H1 (cell line): ENCODE results near the gene TSHZ2. TPM values are rescaled to one million over a fixed set of nuclear protein-coding genes. Genes with fewer than 3 reads are reported as not detected.

Source experiments
- CTCF ChIA-PET: fragments of 300-600 bp; sonication (Branson Sonifier 250); formaldehyde crosslinking; loops from one replicate; lab custom pipeline; 2021; ENCODE audit not compliant: partially characterized antibody; lab: Charles Lee
- POLR2A ChIA-PET: fragments of 300-600 bp; sonication (Branson Sonifier 250); formaldehyde crosslinking; loops from one replicate; lab custom pipeline; 2021; ENCODE audit warnings: inconsistent platforms; ENCODE audit not compliant: partially characterized antibody; lab: Charles Lee
- DNase-seq, 2 experiments: peaks; one replicate each; pipeline versions ENCODE4 v3.0.0 to v3.0.0-alpha.2; 2010 to 2022; ENCODE audit warnings: low spot score in 2 of 2, low read depth in 1 of 2, mixed read lengths in 1 of 2
- FAIRE-seq: peaks from 2 replicates; lab custom pipeline; 2011; peaks lifted over from hg19 to GRCh38; lab: Jason Lieb, UNC
- H2AFZ ChIP-seq: 2 replicates; pipeline ENCODE4 v1.8.1; 2012; ENCODE audit warnings: low read length, inconsistent platforms
- H2AK5ac ChIP-seq: 2 replicates; pipeline ENCODE4 v1.6.1; 2013; ENCODE audit warnings: low read depth, low read length
- H2BK120ac ChIP-seq: replicated peaks from 2 replicates; pipeline ENCODE3; 2013; ENCODE audit warnings: low read depth, low read length, inconsistent platforms
- H2BK12ac ChIP-seq: 2 replicates; pipeline ENCODE4 v1.6.1; 2013; ENCODE audit warnings: low read depth, low read length
- H2BK15ac ChIP-seq: 2 replicates; pipeline ENCODE4 v1.6.1; 2013; ENCODE audit warnings: low read length
- H2BK20ac ChIP-seq: 2 replicates; pipeline ENCODE4 v1.6.1; 2013; ENCODE audit warnings: low read length
- H2BK5ac ChIP-seq: 2 replicates; pipeline ENCODE4 v1.6.1; 2013; ENCODE audit warnings: low read depth, low read length
- H3K14ac ChIP-seq: 2 replicates; pipeline ENCODE4 v1.6.1; 2013; ENCODE audit warnings: inconsistent platforms; ENCODE audit not compliant: insufficient read length
- H3K18ac ChIP-seq: 2 replicates; pipeline ENCODE4 v1.6.1; 2013; ENCODE audit warnings: low read length; ENCODE audit errors: extremely low read depth
- H3K23ac ChIP-seq: 2 replicates; pipeline ENCODE4 v1.6.1; 2013; ENCODE audit warnings: inconsistent platforms; ENCODE audit not compliant: insufficient read length
- H3K23me2 ChIP-seq: 2 replicates; pipeline ENCODE4 v1.6.1; 2013; ENCODE audit warnings: low read depth, low read length
- H3K27ac ChIP-seq: 2 replicates; pipeline ENCODE4 v1.6.1; 2011; ENCODE audit warnings: low read depth, low read length, inconsistent platforms
- H3K27me3 ChIP-seq, 4 experiments: replicated peaks in 1 of 4; 1 replicate in 1 of 4; 2 replicates in 3 of 4; pipeline versions ENCODE4 v1.6.1 to v1.8.1; 2011 to 2013; ENCODE audit warnings: low read length in 3 of 4, mild to moderate bottlenecking in 3 of 4, inconsistent platforms in 2 of 4, mixed read lengths in 2 of 4, moderate library complexity in 1 of 4; ENCODE audit not compliant: control insufficient read depth in 3 of 4, insufficient read depth in 3 of 4; ENCODE audit errors: extremely low read depth in 1 of 4
- H3K36me3 ChIP-seq, 4 experiments: 2 replicates each; pipeline versions ENCODE4 v1.6.1 to v1.8.1; 2011 to 2013; ENCODE audit warnings: mild to moderate bottlenecking in 4 of 4, low read length in 3 of 4, moderate library complexity in 2 of 4, control low read depth in 1 of 4, inconsistent platforms in 1 of 4; ENCODE audit not compliant: insufficient read depth in 4 of 4, control insufficient read depth in 2 of 4
- H3K4ac ChIP-seq: replicated peaks from 2 replicates; pipeline ENCODE3; 2013; ENCODE audit warnings: low read length, low read depth, mixed read lengths, inconsistent platforms; ENCODE audit not compliant: insufficient read length
- H3K4me1 ChIP-seq, 4 experiments: replicated peaks in 1 of 4; 1 replicate in 1 of 4; 2 replicates in 3 of 4; pipeline versions ENCODE4 v1.6.1 to v1.8.1; 2011 to 2013; ENCODE audit warnings: low read length in 3 of 4, inconsistent platforms in 2 of 4, mixed read lengths in 1 of 4; ENCODE audit not compliant: insufficient read depth in 4 of 4, control insufficient read depth in 3 of 4
- H3K4me2 ChIP-seq, 2 experiments: 2 replicates each; pipeline versions ENCODE4 v1.6.1 to v1.8.1; 2011 to 2013; ENCODE audit warnings: low read depth in 2 of 2, low read length in 2 of 2, control low read depth in 1 of 2, inconsistent platforms in 1 of 2, mild to moderate bottlenecking in 1 of 2; ENCODE audit not compliant: insufficient read depth in 1 of 2
- H3K4me3 ChIP-seq, 4 experiments: fragments of 200-600, 300-600 bp in 1 of 4; sonication (generic), shearing (Covaris generic), sonication (Bioruptor Twin) in 1 of 4; 2 replicates each; pipeline versions ENCODE4 v1.5.1 to v1.8.1; 2011 to 2016; ENCODE audit warnings: low read length in 4 of 4, low read depth in 3 of 4, control low read depth in 2 of 4, inconsistent platforms in 2 of 4, mild to moderate bottlenecking in 2 of 4, mixed read lengths in 1 of 4, moderate library complexity in 1 of 4; ENCODE audit not compliant: insufficient read depth in 2 of 4; ENCODE audit errors: extremely low read depth in 1 of 4
- H3K56ac ChIP-seq: replicated peaks from 2 replicates; pipeline ENCODE3; 2013; ENCODE audit warnings: low read depth, mild to moderate bottlenecking, mixed read lengths, low read length, inconsistent platforms; ENCODE audit not compliant: insufficient read length
- H3K79me1 ChIP-seq: 2 replicates; pipeline ENCODE4 v1.6.1; 2013; ENCODE audit warnings: low read depth, low read length, control low read depth
- H3K79me2 ChIP-seq, 2 experiments: 2 replicates each; pipeline versions ENCODE4 v1.6.1 to v1.8.1; 2012 to 2013; ENCODE audit warnings: low read length in 2 of 2, mild to moderate bottlenecking in 2 of 2, inconsistent platforms in 1 of 2; ENCODE audit not compliant: insufficient read depth in 2 of 2, control insufficient read depth in 1 of 2
- H3K9ac ChIP-seq, 4 experiments: replicated peaks in 1 of 4; 1 replicate in 1 of 4; 2 replicates in 3 of 4; pipeline versions ENCODE4 v1.6.1 to v1.8.1; 2011 to 2013; ENCODE audit warnings: low read depth in 3 of 4, low read length in 3 of 4, control low read depth in 2 of 4, mild to moderate bottlenecking in 2 of 4, moderate library complexity in 2 of 4, inconsistent platforms in 1 of 4; ENCODE audit errors: extremely low read depth in 1 of 4
- H3K9me3 ChIP-seq, 2 experiments: 2 replicates each; pipeline versions ENCODE4 v1.6.1 to v1.8.1; 2012 to 2013; ENCODE audit warnings: mild to moderate bottlenecking in 2 of 2, moderate library complexity in 2 of 2, control low read depth in 1 of 2, inconsistent platforms in 1 of 2, low read depth in 1 of 2, low read length in 1 of 2, mixed read lengths in 1 of 2; ENCODE audit not compliant: insufficient read depth in 2 of 2
- H4K20me1 ChIP-seq, 2 experiments: replicated peaks in 1 of 2; 2 replicates each; pipeline versions ENCODE3 to v1.8.1; 2011 to 2013; ENCODE audit warnings: inconsistent platforms in 2 of 2, low read length in 2 of 2, mild to moderate bottlenecking in 1 of 2; ENCODE audit not compliant: insufficient read depth in 2 of 2, control insufficient read depth in 1 of 2
- H4K5ac ChIP-seq: 2 replicates; pipeline ENCODE4 v1.6.1; 2013; ENCODE audit warnings: low read length, low read depth, mixed read lengths, inconsistent platforms; ENCODE audit not compliant: insufficient read length
- H4K8ac ChIP-seq: 2 replicates; pipeline ENCODE4 v1.8.0; 2013; ENCODE audit warnings: mild to moderate bottlenecking, moderate library complexity, low read length, inconsistent platforms; ENCODE audit not compliant: insufficient read depth; ENCODE audit errors: extremely low read depth
- H4K91ac ChIP-seq: replicated peaks from 2 replicates; pipeline ENCODE3; 2013; ENCODE audit warnings: low read length, mixed read lengths, inconsistent platforms; ENCODE audit not compliant: insufficient read length
- BRCA1 ChIP-seq: IDR thresholded peaks from 2 replicates; pipeline ENCODE4 v1.6.1; 2012; ENCODE audit warnings: low read depth, low read length, improper control_type of control experiment
- CBX8 ChIP-seq: fragments of 300-800, 300-1000 bp; sonication (generic); IDR thresholded peaks from 2 replicates; pipeline ENCODE4 v1.7.1; 2016; ENCODE audit warnings: low read depth, low read length, borderline replicate concordance
- CREB1 ChIP-seq: IDR thresholded peaks from 2 replicates; pipeline ENCODE4 v1.6.1; 2012; ENCODE audit warnings: inconsistent platforms
- KDM1A ChIP-seq: fragments of 200-600, 300-600 bp; sonication (generic); IDR thresholded peaks from 2 replicates; pipeline ENCODE4 v1.7.1; 2016; ENCODE audit warnings: mild to moderate bottlenecking, low read length, borderline replicate concordance
- KDM4A ChIP-seq: IDR thresholded peaks from one replicate; pipeline ENCODE4 v1.7.1; 2012; ENCODE audit warnings: low read depth, mild to moderate bottlenecking, moderate library complexity, low read length, inconsistent platforms; ENCODE audit not compliant: severe bottlenecking
- RAD21 ChIP-seq, 2 experiments: IDR thresholded peaks in 1 of 2; conservative IDR thresholded peaks in 1 of 2; 2 replicates each; pipeline ENCODE4 v1.6.1; 2011; ENCODE audit warnings: low read depth in 2 of 2, low read length in 2 of 2, improper control_type of control experiment in 1 of 2, inconsistent platforms in 1 of 2, mild to moderate bottlenecking in 1 of 2, moderate library complexity in 1 of 2
- RBBP5 ChIP-seq: IDR thresholded peaks from 2 replicates; pipeline ENCODE4 v1.7.1; 2012; ENCODE audit warnings: low read depth, mild to moderate bottlenecking, inconsistent platforms, low read length, moderate library complexity, borderline replicate concordance
- SIRT6 ChIP-seq: IDR thresholded peaks from one replicate; pipeline ENCODE4 v1.7.1; 2012; ENCODE audit warnings: low read length, inconsistent platforms
- SUZ12 ChIP-seq: fragments of 200-600 bp; sonication (generic); IDR thresholded peaks from 2 replicates; pipeline ENCODE4 v1.6.1; 2012; ENCODE audit warnings: mild to moderate bottlenecking, inconsistent platforms, low read length, moderate library complexity, mixed read lengths
- TEAD4 ChIP-seq: IDR thresholded peaks from 2 replicates; pipeline ENCODE4 v1.6.1; 2012; ENCODE audit warnings: low read depth, low read length, inconsistent platforms, mixed read lengths
- WGBS, 2 experiments: shearing (Covaris generic) in 1 of 2; methylation state at CpG; one replicate each; pipeline versions ENCODE4 v1.1.6 to v1.1.7; 2013 to 2015; ENCODE audit warnings: low lambda C conversion rate in 2 of 2, mixed read lengths in 2 of 2, inconsistent platforms in 1 of 2, low coverage in 1 of 2, missing lambda C conversion rate in 1 of 2; ENCODE audit not compliant: insufficient replicate concordance in 2 of 2, insufficient coverage in 1 of 2, insufficient read length in 1 of 2; ENCODE audit errors: extremely low coverage in 1 of 2, missing lambda C conversion rate in 1 of 2; 5-methylcytosine and 5-hydroxymethylcytosine counted together
- polyA plus RNA-seq, 7 experiments: library from polyadenylated mRNA; depleted of rRNA in 3 of 7; stranded (reverse) in 5 of 7; unstranded in 2 of 7; fragments of >200 nt in 5 of 7; fragments of 200-250 nt in 2 of 7; gene quantifications; 1 replicate in 5 of 7; 2 replicates in 1 of 7; 4 replicates in 1 of 7; pipeline versions ENCODE4 v1.2.1 to v1.2.3, GENCODE V29; 2011 to 2013; ENCODE audit warnings: missing spikeins in 2 of 7, mixed read lengths in 2 of 7
- total RNA-seq: library from RNA; stranded (reverse); fragmentation: NEBNext Ultra II Directional; extraction: Animal tissue kit (Norgen Biotek cat#: 25700); gene quantifications from 2 replicates; pipeline ENCODE4 v1.2.1, GENCODE V29; 2021

The TSHZ2 gene
- total and polyA plus RNA-seq, 2 of the 8 experiments (the other 6 are each of a cell fraction or from before 2014, with no cell fraction given): 0.14 to 0.30 TPM

DNA sequence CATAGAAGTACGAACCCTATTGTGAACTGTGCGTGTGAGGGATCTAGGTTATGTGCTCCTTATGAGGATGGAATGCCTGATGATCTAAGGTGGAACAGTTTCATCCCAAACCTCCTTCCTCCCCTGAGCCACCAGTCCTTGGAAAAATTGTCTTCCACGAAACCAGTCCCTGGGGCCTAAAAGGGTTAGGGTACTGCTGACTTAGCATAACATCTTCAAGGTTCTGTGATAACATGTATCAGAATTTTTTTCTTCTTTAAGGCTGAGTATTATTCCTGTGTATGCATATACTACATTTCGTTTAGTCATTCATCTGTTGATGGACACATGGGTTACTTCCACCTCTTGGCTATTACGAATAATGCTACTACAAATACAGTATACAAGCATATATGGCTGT lies 80.2 kb downstream of the TSHZ2 start:
- H4K20me1 ChIP-seq: no peaks in the 10 kb centered on the region
- H4K5ac ChIP-seq: no peak overlapping the region
- no peak overlapping the region for H2BK15ac ChIP-seq
- no peak overlapping the region for H3K23ac ChIP-seq
- no peaks in the 10 kb centered on the region for H3K27me3 ChIP-seq
- H4K8ac ChIP-seq: no peak overlapping the region
- no peak overlapping the region for H2BK5ac ChIP-seq
- no peak overlapping the region for H2AK5ac ChIP-seq
- H3K56ac ChIP-seq: no peak overlapping the region
- H3K79me2 ChIP-seq: no peaks in the 10 kb centered on the region
- WGBS, 2 experiments: 95% methylated on average over 5 of the region's 5 CpGs; no CpG with 5 or more reads in 1 of the 2 experiments
- no peaks in the 10 kb centered on the region for H3K4me1 ChIP-seq
- no peak overlapping the region for H2BK12ac ChIP-seq
- peaks cover 2% of the 10 kb centered on the region; the same call in 1 of the 2 replicates for H3K23me2 ChIP-seq
- H3K18ac ChIP-seq: no peak overlapping the region
- H3K79me1 ChIP-seq: no peaks in the 10 kb centered on the region
- DNase-seq (no peak), FAIRE-seq (no peak)
- no peak overlapping the region for H2BK20ac ChIP-seq
- ChIA-PET POLR2A (no interaction called here), CTCF (no interaction called here)
- no peaks in the 10 kb centered on the region for H3K9me3 ChIP-seq
- no peak overlapping the region for H2BK120ac ChIP-seq
- no peak overlapping the region for H4K91ac ChIP-seq
- H3K9ac ChIP-seq: no peak overlapping the region
- H3K4me2 ChIP-seq: no peak overlapping the region
- H2AFZ ChIP-seq: no peak overlapping the region
- H3K14ac ChIP-seq: no peak overlapping the region
- H3K4ac ChIP-seq: no peak overlapping the region
- TF ChIP-seq SIRT6 (no peak), RBBP5 (no peak), CREB1 (no peak), BRCA1 (no peak), CBX8 (no peak), RAD21 (IDR thresholded peaks at IDR 0.05 in 1 of 2, conservative IDR thresholded peaks at IDR 0.05 in 1 of 2; ENCODE audit: low read depth in 2 of 2, low read length in 2 of 2) (no peak), TEAD4 (no peak), KDM4A (no peak), SUZ12 (no peak), KDM1A (no peak)
- no peaks in the 10 kb centered on the region for H3K36me3 ChIP-seq
- H3K4me3 ChIP-seq: no peak overlapping the region
- H3K27ac ChIP-seq: no peak overlapping the region
